Suprapubic skin (tissue), 4 donors: ENCODE measurements around the gene HNF1A.

Source experiments
- POLR2A ChIP-seq, 2 donors: fragments of 450-650 bp; IDR thresholded peaks; one replicate each; pipeline ENCODE4 v1.6.1; 2017; ENCODE audit warnings: antibody characterized with exemption in 2 of 2, mild to moderate bottlenecking in 2 of 2, moderate library complexity in 2 of 2
- POLR2AphosphoS5 ChIP-seq, 3 donors: sonication (generic); formaldehyde crosslinking; IDR thresholded peaks; one replicate each; pipeline ENCODE4 v1.6.1; 2017; ENCODE audit warnings: antibody characterized with exemption in 3 of 3
- TF ChIP-seq, protein P1 (sequence below), 2 donors: fragments of 200-600 bp in 1 of 2; fragments of 450-650 bp in 1 of 2; sonication (generic) in 1 of 2; IDR thresholded peaks; one replicate each; pipeline ENCODE4 v1.5.1; 2016 to 2019; ENCODE audit warnings: antibody characterized with exemption in 2 of 2, mild to moderate bottlenecking in 1 of 2, moderate library complexity in 1 of 2

DNA sequence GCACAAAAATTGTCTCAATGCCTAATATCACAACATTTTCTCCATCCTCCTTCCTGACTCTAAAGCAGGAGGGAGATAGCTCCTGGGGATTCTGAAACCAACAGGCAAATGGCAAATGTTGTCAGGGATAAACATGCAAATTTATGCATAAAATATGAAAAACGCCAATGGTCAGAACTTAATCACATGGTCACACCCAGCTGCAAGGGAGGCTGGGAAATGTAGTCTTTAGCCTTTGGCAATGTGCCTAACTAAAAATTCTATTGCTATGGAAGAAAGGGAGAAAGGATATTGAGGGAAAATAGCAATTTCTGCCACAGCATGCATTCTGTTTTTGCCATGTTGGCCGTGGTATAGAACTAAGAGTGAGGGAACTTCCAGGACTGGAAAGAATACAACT is 72.4 kb downstream of the HNF1A start:
- TF ChIP-seq, protein P1, sequence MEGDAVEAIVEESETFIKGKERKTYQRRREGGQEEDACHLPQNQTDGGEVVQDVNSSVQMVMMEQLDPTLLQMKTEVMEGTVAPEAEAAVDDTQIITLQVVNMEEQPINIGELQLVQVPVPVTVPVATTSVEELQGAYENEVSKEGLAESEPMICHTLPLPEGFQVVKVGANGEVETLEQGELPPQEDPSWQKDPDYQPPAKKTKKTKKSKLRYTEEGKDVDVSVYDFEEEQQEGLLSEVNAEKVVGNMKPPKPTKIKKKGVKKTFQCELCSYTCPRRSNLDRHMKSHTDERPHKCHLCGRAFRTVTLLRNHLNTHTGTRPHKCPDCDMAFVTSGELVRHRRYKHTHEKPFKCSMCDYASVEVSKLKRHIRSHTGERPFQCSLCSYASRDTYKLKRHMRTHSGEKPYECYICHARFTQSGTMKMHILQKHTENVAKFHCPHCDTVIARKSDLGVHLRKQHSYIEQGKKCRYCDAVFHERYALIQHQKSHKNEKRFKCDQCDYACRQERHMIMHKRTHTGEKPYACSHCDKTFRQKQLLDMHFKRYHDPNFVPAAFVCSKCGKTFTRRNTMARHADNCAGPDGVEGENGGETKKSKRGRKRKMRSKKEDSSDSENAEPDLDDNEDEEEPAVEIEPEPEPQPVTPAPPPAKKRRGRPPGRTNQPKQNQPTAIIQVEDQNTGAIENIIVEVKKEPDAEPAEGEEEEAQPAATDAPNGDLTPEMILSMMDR (IDR thresholded peaks at IDR 0.05), result no peak
- TF ChIP-seq POLR2A (IDR thresholded peaks at IDR 0.05), result no peak
- no peak for TF ChIP-seq POLR2AphosphoS5 (IDR thresholded peaks at IDR 0.05)
